Kidney (tissue), 14 donors: ENCODE results near the gene MYH11. TPM values are rescaled to one million over a fixed set of nuclear protein-coding genes. Genes with fewer than 3 reads are reported as not detected.

ENCODE experiments used
- DNase-seq, 5 donors: peaks; one replicate each; pipeline ENCODE4 v3.0.0-alpha.2; 2013 to 2020
- FAIRE-seq: peaks from 2 replicates; lab custom pipeline; 2012; peaks lifted over from hg19 to GRCh38; lab: Jason Lieb, UNC
- H3K27ac ChIP-seq, 2 donors: one replicate each; pipeline ENCODE4 v1.7.0; 2013; ENCODE audit warnings: low read depth in 2 of 2, low read length in 2 of 2, inconsistent platforms in 1 of 2
- H3K27me3 ChIP-seq: one replicate; pipeline ENCODE4 v1.7.1; 2013; ENCODE audit warnings: low read length, inconsistent platforms; ENCODE audit not compliant: control insufficient read depth, insufficient read depth
- H3K36me3 ChIP-seq, 3 donors: one replicate each; pipeline versions ENCODE4 v1.7.0 to v1.7.1; 2013; ENCODE audit warnings: low read length in 3 of 3, control low read depth in 1 of 3, inconsistent platforms in 1 of 3; ENCODE audit not compliant: insufficient read depth in 3 of 3, control insufficient read depth in 2 of 3
- H3K4me1 ChIP-seq, 3 donors: one replicate each; pipeline versions ENCODE4 v1.7.0 to v1.7.1; 2013; ENCODE audit warnings: low read length in 3 of 3, inconsistent platforms in 1 of 3, low read depth in 1 of 3; ENCODE audit not compliant: control insufficient read depth in 2 of 3, insufficient read depth in 2 of 3
- H3K4me3 ChIP-seq, 3 donors: one replicate each; pipeline versions ENCODE4 v1.7.0 to v1.8.1; 2013; ENCODE audit warnings: low read length in 3 of 3, control low read depth in 1 of 3, inconsistent platforms in 1 of 3
- H3K9ac ChIP-seq, 3 donors: one replicate each; pipeline versions ENCODE4 v1.7.0 to v1.7.1; 2013; ENCODE audit warnings: low read length in 3 of 3, control low read depth in 1 of 3, inconsistent platforms in 1 of 3
- H3K9me3 ChIP-seq, 3 donors: one replicate each; pipeline versions ENCODE4 v1.7.0 to v1.7.1; 2013; ENCODE audit warnings: low read length in 3 of 3, control low read depth in 1 of 3, inconsistent platforms in 1 of 3; ENCODE audit not compliant: control insufficient read depth in 2 of 3, insufficient read depth in 1 of 3
- intact Hi-C: fragments of 100-400 bp; cut with DNase I; formaldehyde crosslinking; loops from one replicate; pipeline ENCODE4 v1.11.1; 2022
- polyA plus RNA-seq: library from polyadenylated mRNA; stranded (reverse); fragments of 350-450 nt; fragmentation: Illumina TruSeq; extraction: RNeasy Lipid Tissue Mini Kit (QIAGEN cat#74804); gene quantifications from one replicate; pipeline ENCODE4 v1.2.3, GENCODE V29; 2014; ENCODE audit warnings: low read depth, low replicate concordance; ENCODE audit not compliant: insufficient read depth
- total RNA-seq: library from RNA; stranded (reverse); fragmentation: NEBNext Ultra II Directional; extraction: Animal tissue kit (Norgen Biotek cat#: 25700); gene quantifications from one replicate; pipeline ENCODE4 v1.2.1, GENCODE V29; 2021
- TF ChIP-seq, protein P1 (sequence below): IDR thresholded peaks from 3 replicates; pipeline ENCODE4 v1.5.1; 2012; ENCODE audit warnings: mild to moderate bottlenecking, moderate library complexity, borderline replicate concordance; ENCODE audit not compliant: insufficient read depth; ENCODE audit errors: extremely low read depth
- donor health status: control.
- donor health status: control.
- donor health status: control.
- donor health status: control.
- donor health status: control.
- donor health status: DM: yes; HTN: yes; CAD: no.
- donor health status: Normal renal cell carcinoma (clear cell type).

MYH11 gene
- total and polyA plus RNA-seq, 2 donors from 2014 or later, result 40.2 to 175 TPM

DNA sequence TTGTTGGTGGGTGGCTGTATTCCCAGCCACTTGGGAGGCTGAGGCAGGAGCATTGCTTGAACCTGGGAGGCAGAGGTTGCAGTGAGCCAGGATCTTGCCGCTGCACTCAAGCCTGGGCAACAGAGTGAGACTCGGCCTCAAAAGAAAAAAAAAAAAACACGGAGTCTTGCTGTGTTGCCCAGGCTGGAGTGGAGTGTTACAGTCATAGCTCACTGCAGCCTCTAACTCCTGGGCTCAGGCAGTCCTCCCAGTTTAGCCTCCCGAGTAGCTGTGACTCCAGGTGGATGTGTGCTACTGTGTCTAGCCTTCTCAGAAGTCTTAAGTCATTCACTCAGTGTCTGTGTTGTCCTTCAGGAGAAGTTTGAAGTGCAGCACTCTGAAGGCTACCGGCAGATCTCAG is 179.4 kb downstream of the MYH11 start:
- no peak for FAIRE-seq
- intact Hi-C loops, result no loop called here
- no peak for DNase-seq
- Histone ChIP-seq H3K9ac (no peak overlapping the region), H3K4me3 (no peak overlapping the region), H3K4me1 (peaks cover 0 to under 1% (median 0%) of the 10 kb centered on the region in 3 donors), H3K27me3 (no peaks in the 10 kb centered on the region), H3K27ac (no peak overlapping the region), H3K36me3 (peaks cover 2 to 10% (median 4%) of the 10 kb centered on the region in 3 donors), H3K9me3 (no peaks in the 10 kb centered on the region)
- TF ChIP-seq, protein P1, sequence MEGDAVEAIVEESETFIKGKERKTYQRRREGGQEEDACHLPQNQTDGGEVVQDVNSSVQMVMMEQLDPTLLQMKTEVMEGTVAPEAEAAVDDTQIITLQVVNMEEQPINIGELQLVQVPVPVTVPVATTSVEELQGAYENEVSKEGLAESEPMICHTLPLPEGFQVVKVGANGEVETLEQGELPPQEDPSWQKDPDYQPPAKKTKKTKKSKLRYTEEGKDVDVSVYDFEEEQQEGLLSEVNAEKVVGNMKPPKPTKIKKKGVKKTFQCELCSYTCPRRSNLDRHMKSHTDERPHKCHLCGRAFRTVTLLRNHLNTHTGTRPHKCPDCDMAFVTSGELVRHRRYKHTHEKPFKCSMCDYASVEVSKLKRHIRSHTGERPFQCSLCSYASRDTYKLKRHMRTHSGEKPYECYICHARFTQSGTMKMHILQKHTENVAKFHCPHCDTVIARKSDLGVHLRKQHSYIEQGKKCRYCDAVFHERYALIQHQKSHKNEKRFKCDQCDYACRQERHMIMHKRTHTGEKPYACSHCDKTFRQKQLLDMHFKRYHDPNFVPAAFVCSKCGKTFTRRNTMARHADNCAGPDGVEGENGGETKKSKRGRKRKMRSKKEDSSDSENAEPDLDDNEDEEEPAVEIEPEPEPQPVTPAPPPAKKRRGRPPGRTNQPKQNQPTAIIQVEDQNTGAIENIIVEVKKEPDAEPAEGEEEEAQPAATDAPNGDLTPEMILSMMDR, result no peak

DNA sequence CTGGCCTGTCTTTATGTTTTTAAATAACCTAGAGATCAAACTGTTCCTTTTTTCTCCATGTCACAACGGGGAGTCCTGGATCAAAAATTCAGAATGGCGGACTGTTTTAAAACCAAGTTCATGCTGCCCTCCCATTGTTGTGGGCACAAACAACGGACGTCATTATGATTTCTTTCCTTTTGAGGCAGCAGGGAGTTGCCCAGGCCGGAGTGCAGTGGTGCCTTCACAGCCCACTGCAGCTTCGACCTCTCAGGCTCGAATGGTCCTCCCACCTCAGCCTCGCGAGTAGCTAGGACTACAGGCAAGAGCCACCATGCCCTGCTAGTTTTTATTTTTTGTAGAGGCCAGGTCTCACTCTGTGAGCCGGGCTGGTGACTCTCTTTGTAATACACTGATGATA is 180.3 kb downstream of the MYH11 start:
- no peak overlapping the region for H3K9ac ChIP-seq
- H3K4me3 ChIP-seq, result no peak overlapping the region
- no peaks in the 10 kb centered on the region for H3K27me3 ChIP-seq
- peaks cover 0 to 3% (median 0%) of the 10 kb centered on the region in 3 donors for H3K4me1 ChIP-seq
- FAIRE-seq (no peak), DNase-seq (peak in 2 of 5 donors; percentile 15 to 17)
- intact Hi-C loops, result no loop called here
- H3K36me3 ChIP-seq, result peaks cover 2 to 10% (median 4%) of the 10 kb centered on the region in 3 donors
- no peaks in the 10 kb centered on the region for H3K9me3 ChIP-seq
- TF ChIP-seq, protein P1, result no peak
- no peak overlapping the region for H3K27ac ChIP-seq

DNA sequence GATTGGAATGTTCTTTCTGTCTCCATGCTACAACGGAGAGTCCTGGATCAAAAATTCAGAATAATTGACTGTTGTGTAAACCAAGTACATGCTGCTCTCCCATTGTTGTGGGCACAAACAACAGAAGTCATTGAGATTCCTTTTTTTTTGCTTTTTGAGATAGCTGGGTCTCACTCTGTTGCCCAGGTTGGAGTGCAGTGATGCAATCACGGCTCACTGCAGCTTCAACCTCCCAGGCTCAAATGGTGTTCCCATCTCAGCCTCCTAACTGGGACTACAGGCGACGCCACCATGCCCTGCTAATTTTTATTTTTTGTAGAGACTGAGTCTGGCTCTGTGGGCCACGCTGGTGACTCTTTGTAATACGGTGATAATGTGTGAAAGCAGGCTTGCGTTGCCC is 182.3 kb downstream of the MYH11 start:
- Histone ChIP-seq H3K4me3 (no peak overlapping the region), H3K9me3 (no peaks in the 10 kb centered on the region), H3K4me1 (peaks cover 0 to 3% (median 0%) of the 10 kb centered on the region in 3 donors), H3K27me3 (no peaks in the 10 kb centered on the region), H3K9ac (no peak overlapping the region), H3K36me3 (peaks cover 2 to 10% (median 6%) of the 10 kb centered on the region in 3 donors), H3K27ac (no peak overlapping the region)
- intact Hi-C loops, result no loop called here
- DNase-seq (no peak), FAIRE-seq (no peak)
- TF ChIP-seq, protein P1, result no peak
